Right ventricle myocardium superior (tissue), 1 donor: ENCODE measurements around the gene RSRC1. TPM values are rescaled to one million over a fixed set of nuclear protein-coding genes. Genes with fewer than 3 reads are reported as not detected.

Experiments used
- ATAC-seq: fragments of 200-7000 bp; cut with Tn5 transposase; one replicate; pipeline ENCODE4 v1.9.1; 2020; ENCODE audit warnings: mild to moderate bottlenecking; ENCODE audit not compliant: poor library complexity
- DNase-seq: peaks from one replicate; pipeline ENCODE4 v3.0.0-alpha.2; 2020
- intact Hi-C: fragments of 100-400 bp; cut with DNase I; formaldehyde crosslinking; loops from one replicate; pipeline ENCODE4 v1.11.2; 2022
- total RNA-seq: library from RNA; stranded (reverse); fragmentation: NEBNext Ultra II Directional; extraction: Animal tissue kit (Norgen Biotek cat#: 25700); gene quantifications from one replicate; pipeline ENCODE4 v1.2.1, GENCODE V29; 2021
- donor health status: DM: no; HTN: yes; CAD: no; lungs with severe emphysema.

The RSRC1 gene
- total RNA-seq, 1 donor from 2014 or later: 19.5 TPM

GRCh38 chr3:158571969-158572765 lies 462.3 kb downstream of the RSRC1 start:
- intact Hi-C loops: no loop called here
- ATAC-seq (no peak), DNase-seq (no peak)

- ATAC-seq (no peak), DNase-seq (no peak)
- intact Hi-C loops: no loop called here
Observed at GRCh38 chr3:158572766-158573060, 462.8 kb downstream of the RSRC1 start.

DNA sequence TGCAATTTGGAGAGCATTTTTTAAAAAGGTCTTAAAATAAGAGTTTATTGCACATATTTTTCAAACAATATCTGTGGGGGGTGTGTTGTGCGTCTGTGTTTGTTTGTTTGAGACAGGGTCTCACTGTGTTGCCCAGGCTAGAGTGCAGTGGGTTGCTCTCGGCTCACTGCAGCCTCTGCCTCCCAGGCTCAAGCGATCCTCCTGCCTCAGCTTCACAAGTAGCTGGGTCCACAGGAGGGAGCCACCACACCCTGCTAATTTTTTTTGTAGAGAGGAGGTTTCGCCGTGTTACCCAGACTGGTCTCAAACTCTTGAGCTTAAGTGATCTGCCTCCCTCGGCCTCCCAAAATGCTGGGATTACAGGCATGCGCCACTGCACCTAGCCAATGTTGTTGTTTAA lies 463.8 kb downstream of the RSRC1 start:
- intact Hi-C loops: no loop called here
- ATAC-seq (no peak), DNase-seq (no peak)

DNA sequence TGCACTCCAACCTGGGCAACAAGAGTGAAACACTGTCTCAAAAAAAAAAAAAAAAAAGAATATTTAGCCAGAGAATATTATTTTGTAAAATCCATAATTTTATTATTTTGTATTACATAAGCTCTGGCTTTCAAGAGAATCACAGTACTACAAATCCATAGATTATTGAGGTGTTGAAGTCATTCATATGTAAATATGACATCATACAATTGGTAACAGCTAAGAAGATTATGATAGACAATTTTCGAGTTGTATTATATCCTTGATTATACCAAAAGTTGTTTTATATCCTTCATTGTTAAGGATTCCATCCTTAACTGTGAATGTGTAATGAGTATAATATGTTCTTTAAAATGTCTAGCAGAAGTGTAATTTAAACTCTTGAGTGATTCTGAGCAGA lies 464.8 kb downstream of the RSRC1 start:
- no peak for DNase-seq
- no peak for ATAC-seq
- intact Hi-C loops: no loop called here

- DNase-seq: no peak
- ATAC-seq: no peak
- intact Hi-C loops: no loop called here
Observed at GRCh38 chr3:158590223-158590622, 480.3 kb downstream of the RSRC1 start.

Other genes starting within 250 kb of the RSRC1 start
- gene SHOX2, start 3.7 kb upstream of the RSRC1 start, total RNA-seq: 0.27 TPM